ENCODE measurements around the gene CNTNAP2.
"Not testable (repeated sequence)": the region's sequence is repeated elsewhere in the genome, so short reads cannot be mapped to it uniquely, and the experiment has no call there.

The CNTNAP2 gene

DNA sequence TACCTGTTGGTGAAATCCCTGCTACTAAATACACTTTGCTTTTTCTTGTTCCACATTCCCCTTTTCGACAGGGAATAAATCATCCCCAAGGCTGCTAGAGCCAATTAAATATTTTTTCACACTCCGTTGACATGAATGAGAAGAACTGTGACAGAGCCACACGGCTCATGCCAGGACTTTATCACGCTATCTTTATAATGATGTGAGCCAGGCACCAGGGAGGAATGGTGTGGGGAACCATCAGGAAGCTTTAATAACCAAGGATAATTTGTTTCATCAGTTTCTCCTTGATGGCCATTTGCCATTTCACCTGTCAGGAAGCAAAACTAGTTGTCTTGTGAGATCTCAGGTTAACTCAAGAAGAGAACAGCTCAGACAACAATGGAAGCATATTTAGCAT is 2280.9 kb downstream of the CNTNAP2 start:
- DNase-seq = no peak

GRCh38 chr7:148397985-148398384 is 2281.4 kb downstream of the CNTNAP2 start:
- no peak for DNase-seq

DNA sequence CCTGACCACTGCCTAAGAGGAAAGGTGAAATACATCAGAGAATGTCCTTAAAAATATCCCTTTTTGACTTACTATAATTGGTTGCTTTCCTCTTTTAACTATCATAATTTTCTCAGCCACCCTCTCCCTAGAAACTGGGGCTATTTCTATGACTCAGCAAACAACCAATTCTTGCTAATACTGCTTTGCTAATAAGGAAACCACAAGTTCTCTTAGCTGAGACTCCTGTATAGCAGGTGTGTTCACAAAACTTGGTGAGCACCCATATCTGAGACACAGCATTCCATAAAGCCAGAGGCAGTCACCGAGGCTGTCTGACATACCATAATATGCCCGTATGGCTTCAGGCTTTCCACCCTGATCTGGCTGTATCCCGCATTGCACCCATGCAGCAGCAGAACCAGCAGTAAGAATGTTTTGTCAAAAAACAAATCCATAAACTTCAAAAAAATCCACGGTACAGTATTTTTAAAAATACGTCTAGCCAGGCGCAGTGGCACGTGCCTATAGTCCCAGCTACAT is 2282.3 kb downstream of the CNTNAP2 start:
- no peak for DNase-seq

GRCh38 chr7:148400101-148400500 is 2283.5 kb downstream of the CNTNAP2 start:
- no peak for DNase-seq

GRCh38 chr7:148402159-148402558 is 2285.6 kb downstream of the CNTNAP2 start:
- DNase-seq = no peak

DNA sequence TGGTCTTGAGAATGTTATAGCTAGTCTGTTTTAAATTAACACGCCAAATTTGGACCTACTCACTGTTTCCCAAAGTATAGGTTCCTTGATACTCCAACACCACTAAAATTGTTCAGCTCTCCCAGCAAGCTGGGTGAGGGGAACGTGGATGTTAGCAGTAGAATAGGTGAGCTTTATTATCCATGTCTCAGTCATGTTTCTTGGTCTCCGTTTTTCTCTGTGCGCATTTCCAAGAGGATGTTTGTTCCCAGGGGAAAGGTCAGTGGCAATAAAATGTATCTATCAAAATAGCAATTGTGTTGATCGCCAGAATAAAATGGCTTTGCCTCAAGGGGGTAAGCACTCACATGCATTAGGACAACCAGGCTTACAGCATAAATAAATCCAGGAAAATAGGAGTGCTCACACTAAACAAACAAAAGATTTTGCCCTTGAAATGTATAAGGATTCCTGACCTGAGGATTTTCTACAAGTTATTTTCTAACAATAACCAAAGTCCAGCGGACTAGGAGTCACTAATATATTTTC is 2286.9 kb downstream of the CNTNAP2 start:
- no peak for DNase-seq

GRCh38 chr7:148408307-148408706 is 2291.7 kb downstream of the CNTNAP2 start:
- DNase-seq = no peak

- DNase-seq = no peak
These were observed 2294.3 kb downstream of the CNTNAP2 start for GRCh38 chr7:148410905-148411304.

- no peak for DNase-seq
These were observed 2296.1 kb downstream of the CNTNAP2 start for GRCh38 chr7:148412691-148413090.

- no peak for DNase-seq
These were observed 2303.5 kb downstream of the CNTNAP2 start for GRCh38 chr7:148419856-148420832.

- no peak for DNase-seq
These were observed 2305.4 kb downstream of the CNTNAP2 start for GRCh38 chr7:148422030-148422429.

- not testable (repeated sequence) for DNase-seq
These were observed 2309.8 kb downstream of the CNTNAP2 start for GRCh38 chr7:148426393-148426792.

DNA sequence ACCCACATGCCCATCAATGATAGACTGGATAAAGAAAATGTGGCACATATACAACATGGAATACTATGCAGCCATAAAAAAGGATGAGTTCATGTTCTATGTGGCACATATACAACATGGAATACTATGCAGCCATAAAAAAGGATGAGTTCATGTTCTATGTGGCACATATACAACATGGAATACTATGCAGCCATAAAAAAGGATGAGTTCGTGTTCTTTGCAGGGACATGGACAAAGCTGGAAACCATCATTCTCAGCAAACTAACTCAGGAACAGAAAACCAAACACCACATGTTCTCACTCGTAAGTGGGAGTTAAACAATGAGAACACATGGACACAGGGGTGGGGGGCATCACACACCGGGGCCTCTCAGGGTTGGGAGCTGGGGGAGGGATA is 2314.1 kb downstream of the CNTNAP2 start:
- not testable (repeated sequence) for DNase-seq

DNA sequence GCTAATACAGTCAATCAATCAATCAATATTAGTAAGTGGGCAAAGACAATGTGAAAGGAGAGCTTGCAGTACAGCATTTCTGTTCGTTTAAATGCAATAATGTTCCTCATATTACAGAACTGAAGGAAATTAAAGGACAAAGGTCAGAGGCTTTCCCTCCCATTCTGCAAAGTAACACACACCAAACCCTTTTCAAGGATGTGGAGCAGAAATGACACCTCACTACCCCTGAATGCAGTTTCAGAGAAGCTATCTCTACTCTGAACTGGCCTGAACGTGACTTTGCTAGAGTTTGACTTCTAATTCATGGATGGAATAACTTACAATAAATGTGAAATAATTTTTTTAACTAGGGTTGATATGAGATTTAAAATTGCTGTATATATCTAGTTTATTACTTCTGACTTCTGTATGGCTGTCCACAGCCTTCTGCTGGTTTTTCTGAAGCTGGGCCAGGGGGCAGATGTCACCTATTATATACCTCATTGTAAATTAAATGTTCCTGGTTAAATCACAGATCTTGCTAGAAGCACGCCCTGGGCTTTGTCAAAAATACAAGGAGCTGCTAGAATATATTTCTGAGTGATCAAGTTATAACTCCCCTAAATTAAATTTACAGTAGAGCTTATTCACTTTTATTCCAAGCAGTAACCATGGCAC is 2317.1 kb downstream of the CNTNAP2 start:
- DNase-seq = no peak

- DNase-seq = no peak
These were observed 2317.7 kb downstream of the CNTNAP2 start for GRCh38 chr7:148434181-148434757.

DNA sequence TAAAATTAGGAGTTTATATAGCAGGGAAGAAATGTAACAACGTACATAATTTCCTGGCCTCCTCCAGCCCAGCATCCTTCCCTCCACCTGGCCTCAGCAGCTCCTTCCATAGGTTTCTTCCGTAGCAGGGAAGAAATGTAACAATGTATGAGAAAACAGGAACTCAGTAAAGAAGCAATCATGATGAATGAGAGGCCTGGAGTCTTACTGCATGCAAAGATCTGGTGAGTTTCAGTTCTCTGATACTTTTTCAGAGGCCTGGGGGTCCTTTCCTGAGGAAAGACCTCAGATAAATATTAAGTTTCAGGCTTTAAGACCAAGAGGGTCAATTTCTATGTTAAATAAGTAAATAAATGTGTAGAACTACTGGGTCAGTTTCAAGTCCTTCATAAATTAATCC is 2318.3 kb downstream of the CNTNAP2 start:
- no peak for DNase-seq

GRCh38 chr7:148435715-148436114 is 2319.1 kb downstream of the CNTNAP2 start:
- no peak for DNase-seq

- DNase-seq = no peak
These were observed 2319.5 kb downstream of the CNTNAP2 start for GRCh38 chr7:148436135-148436534.

GRCh38 chr7:148436571-148436970 is 2320.0 kb downstream of the CNTNAP2 start:
- no peak for DNase-seq

DNA sequence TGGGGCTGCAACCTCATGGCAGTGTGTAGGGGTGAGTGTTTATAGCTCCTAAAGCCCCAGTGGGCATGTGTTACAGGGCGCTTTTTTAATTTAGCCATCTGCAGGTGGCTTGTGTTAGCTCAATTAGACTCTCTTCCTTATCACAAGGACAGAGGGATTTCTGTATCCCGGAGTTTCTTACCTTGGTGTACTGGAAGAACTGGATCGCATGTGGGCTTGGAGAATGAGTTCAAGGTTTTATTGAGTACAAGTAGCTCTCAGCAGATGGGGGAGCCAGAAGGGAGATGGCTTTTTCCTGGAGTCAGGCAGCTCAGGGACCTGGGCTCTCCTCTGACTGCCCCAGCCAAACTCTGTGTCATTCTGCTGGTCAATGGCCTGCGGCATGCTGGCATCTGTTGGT is 2320.4 kb downstream of the CNTNAP2 start:
- no peak for DNase-seq

GRCh38 chr7:148442141-148442655 is 2325.6 kb downstream of the CNTNAP2 start:
- no peak for DNase-seq

DNA sequence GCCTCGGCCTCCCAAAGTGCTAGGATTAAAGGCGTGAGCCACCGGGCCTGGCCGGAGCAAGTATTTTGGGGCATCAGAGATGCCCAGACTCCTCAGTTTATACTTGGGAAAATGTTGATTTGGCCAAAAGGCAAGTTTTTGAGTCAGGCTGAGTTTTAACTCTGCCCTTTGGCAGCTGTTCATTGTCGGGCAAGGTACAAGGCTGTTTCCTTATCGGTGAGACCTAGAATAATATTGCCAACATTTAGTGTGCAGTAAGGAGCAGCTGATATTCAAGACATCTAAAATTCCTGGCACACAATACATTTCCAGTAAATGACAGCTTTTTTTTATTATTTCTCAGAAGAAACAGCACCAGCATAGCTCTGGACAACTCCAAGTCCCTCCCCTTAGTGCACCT is 2326.3 kb downstream of the CNTNAP2 start:
- no peak for DNase-seq
